22Rv1 (cell line): ENCODE data around the gene HSBP1L1.

Experiments used
- H3K27ac ChIP-seq: fragments of 450-650 bp; 2 replicates; pipeline ENCODE4 v1.5.1; 2017
- ZFX ChIP-seq: fragments of 450-650 bp; IDR thresholded peaks from 2 replicates; pipeline ENCODE4 v1.6.1; 2017; ENCODE audit warnings: antibody characterized with exemption, borderline replicate concordance
- TF ChIP-seq, protein P1 (sequence below): fragments of 450-650 bp; IDR thresholded peaks from 2 replicates; pipeline ENCODE4 v1.5.1; 2017; ENCODE audit warnings: mild to moderate bottlenecking

Gene HSBP1L1

DNA sequence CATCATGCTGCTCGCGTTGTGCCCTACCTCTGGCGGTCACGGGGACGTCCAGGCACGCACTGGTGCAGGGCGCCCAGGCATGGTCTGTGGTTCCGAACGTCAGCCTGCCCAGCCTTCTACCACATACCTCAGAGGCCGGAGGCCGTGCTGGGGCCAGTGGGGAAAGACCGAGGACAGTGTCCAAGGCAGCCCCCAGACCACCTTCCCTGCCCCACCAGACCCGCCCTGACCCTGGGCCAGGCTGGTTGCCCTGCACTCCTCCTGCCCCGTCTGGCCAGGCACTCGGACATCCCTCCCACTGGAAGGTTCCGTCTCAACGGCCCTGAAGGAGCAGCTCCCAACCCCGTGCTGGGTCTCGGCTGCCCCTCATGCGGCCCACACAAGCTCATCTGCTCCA, 45.8 kb upstream of the HSBP1L1 start:
- TF ChIP-seq ZFX, result no peak
- TF ChIP-seq, protein P1, sequence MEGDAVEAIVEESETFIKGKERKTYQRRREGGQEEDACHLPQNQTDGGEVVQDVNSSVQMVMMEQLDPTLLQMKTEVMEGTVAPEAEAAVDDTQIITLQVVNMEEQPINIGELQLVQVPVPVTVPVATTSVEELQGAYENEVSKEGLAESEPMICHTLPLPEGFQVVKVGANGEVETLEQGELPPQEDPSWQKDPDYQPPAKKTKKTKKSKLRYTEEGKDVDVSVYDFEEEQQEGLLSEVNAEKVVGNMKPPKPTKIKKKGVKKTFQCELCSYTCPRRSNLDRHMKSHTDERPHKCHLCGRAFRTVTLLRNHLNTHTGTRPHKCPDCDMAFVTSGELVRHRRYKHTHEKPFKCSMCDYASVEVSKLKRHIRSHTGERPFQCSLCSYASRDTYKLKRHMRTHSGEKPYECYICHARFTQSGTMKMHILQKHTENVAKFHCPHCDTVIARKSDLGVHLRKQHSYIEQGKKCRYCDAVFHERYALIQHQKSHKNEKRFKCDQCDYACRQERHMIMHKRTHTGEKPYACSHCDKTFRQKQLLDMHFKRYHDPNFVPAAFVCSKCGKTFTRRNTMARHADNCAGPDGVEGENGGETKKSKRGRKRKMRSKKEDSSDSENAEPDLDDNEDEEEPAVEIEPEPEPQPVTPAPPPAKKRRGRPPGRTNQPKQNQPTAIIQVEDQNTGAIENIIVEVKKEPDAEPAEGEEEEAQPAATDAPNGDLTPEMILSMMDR, result no peak
- no peak overlapping the region for H3K27ac ChIP-seq

- no peak overlapping the region for H3K27ac ChIP-seq
- TF ChIP-seq ZFX, result no peak
- TF ChIP-seq, protein P1, result no peak
Measured at GRCh38 chr18:79919089-79919488, 45.4 kb upstream of the HSBP1L1 start.

GRCh38 chr18:79921984-79922965, 42.2 kb upstream of the HSBP1L1 start:
- TF ChIP-seq ZFX, result no peak
- TF ChIP-seq, protein P1, result no peak
- no peak overlapping the region for H3K27ac ChIP-seq

- H3K27ac ChIP-seq, result no peak overlapping the region
- no peak for TF ChIP-seq ZFX
- TF ChIP-seq, protein P1, result no peak
Measured at GRCh38 chr18:79922971-79923411, 41.5 kb upstream of the HSBP1L1 start.

DNA sequence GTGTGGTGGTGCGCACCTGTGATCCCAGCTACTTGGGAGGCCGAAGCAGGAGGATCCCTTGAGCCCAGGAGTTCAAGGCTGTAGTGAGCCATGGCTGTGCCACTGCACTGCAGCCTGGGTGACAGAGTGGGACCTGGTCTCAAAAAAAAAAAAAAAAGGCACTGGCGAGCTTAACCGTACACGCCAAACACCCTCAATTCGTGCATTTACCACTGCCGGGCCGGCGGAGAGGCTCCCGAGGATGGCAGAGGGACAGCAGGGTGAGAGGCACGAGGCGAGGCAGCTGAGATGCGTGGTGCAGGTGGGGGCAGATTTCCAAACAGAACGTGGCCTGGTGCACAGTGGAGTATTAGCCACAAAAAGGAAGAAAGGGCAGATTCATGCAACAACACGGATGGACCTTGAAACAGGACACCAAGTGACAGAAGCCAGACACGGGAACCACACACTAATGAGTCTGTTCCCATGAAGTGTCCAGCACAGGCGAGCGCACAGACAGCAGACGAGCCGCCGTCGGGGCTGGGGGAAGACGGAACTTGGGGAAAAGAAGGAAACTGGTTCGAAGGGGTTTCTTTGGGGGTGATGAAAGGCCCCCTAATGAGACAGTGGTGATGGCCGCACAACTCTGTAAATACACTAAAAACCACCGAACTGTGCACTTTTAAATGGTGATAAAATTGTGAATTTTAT, 40.4 kb upstream of the HSBP1L1 start:
- H3K27ac ChIP-seq, result no peak overlapping the region
- no peak for TF ChIP-seq ZFX
- TF ChIP-seq, protein P1, result no peak

DNA sequence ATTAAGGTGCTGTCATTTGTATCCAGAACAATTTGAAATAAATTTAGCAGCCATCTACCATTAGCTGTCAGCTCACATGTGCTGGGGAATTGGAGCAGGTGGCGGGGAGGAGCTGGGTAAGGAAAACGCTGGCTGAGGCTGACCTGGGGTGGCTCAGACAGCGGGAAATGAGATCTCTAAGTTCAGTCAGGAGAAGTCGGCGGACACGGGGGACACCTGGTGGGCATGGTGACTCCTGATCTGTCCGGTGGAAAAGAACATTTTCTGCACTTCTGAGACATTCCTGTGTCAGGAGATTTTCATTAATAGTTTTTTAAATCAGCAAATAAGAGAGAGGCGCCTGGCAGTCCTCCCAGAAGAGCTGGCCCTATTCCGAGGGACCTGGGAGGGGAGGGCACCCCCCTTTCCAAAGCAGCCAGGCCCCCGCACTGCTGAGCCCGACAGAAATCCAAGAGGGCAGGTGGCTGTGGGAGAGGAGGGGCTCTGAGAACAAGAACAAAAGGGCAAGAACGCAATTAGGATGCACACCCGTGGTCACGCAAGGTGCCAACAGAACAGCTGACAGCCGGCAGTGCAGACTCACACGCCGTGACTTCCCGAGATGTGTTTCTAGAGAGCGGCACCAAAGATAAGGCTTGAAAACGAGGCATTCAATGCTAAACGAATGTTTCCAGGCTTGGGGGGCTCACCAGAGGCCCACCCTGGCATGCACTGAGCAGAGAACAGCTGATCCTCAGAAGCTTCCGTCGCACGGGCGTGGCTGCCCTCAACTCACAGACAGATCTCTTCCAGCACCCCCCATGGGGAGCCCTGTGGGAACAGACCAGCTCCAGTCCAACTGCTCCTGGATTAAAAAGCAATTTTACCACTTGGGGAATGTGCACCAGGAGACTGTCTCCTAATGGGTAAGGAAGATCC, 39.4 kb upstream of the HSBP1L1 start:
- TF ChIP-seq, protein P1, result no peak
- TF ChIP-seq ZFX, result no peak
- no peak overlapping the region for H3K27ac ChIP-seq
